Lung (tissue), 12 donors: ENCODE measurements around the gene LRRC8D. TPM values are rescaled to one million over a fixed set of nuclear protein-coding genes. Genes with fewer than 3 reads are reported as not detected.

ENCODE experiments used
- ATAC-seq: fragments of 200-7000 bp; cut with Tn5 transposase; one replicate; pipeline ENCODE4 v1.9.1; 2020; ENCODE audit warnings: moderate number of reproducible peaks; ENCODE audit not compliant: insufficient read depth, low FRiP score
- DNase-seq, 3 donors: peaks; one replicate each; pipeline ENCODE4 v3.0.0-alpha.2; 2013 to 2017
- H3K27ac ChIP-seq, 2 donors: one replicate each; pipeline ENCODE4 v1.5.1; 2013; ENCODE audit warnings: mild to moderate bottlenecking in 2 of 2, moderate library complexity in 2 of 2, control low read depth in 1 of 2, inconsistent platforms in 1 of 2, low read depth in 1 of 2, low read length in 1 of 2
- H3K27me3 ChIP-seq, 3 donors: one replicate each; pipeline ENCODE4 v1.5.1; 2013; ENCODE audit warnings: low read length in 2 of 3; ENCODE audit not compliant: control insufficient read depth in 3 of 3, insufficient read depth in 3 of 3
- H3K36me3 ChIP-seq, 4 donors: one replicate each; pipeline ENCODE4 v1.5.1; 2013; ENCODE audit warnings: low read length in 4 of 4, mild to moderate bottlenecking in 1 of 4, moderate library complexity in 1 of 4; ENCODE audit not compliant: control insufficient read depth in 4 of 4, insufficient read depth in 4 of 4
- H3K4me1 ChIP-seq, 5 donors: one replicate each; pipeline ENCODE4 v1.5.1; 2013; ENCODE audit warnings: low read length in 5 of 5, mild to moderate bottlenecking in 2 of 5, moderate library complexity in 1 of 5; ENCODE audit not compliant: control insufficient read depth in 5 of 5, insufficient read depth in 5 of 5
- H3K4me3 ChIP-seq: one replicate; pipeline ENCODE4 v1.5.1; 2013; ENCODE audit warnings: mild to moderate bottlenecking, control low read depth, moderate library complexity
- H3K9ac ChIP-seq, 2 donors: one replicate each; pipeline ENCODE4 v1.5.1; 2013; ENCODE audit warnings: low read length in 2 of 2, control low read depth in 1 of 2; ENCODE audit not compliant: insufficient read depth in 1 of 2
- H3K9me3 ChIP-seq, 4 donors: one replicate each; pipeline ENCODE4 v1.5.1; 2013; ENCODE audit warnings: low read length in 3 of 4, mild to moderate bottlenecking in 1 of 4, moderate library complexity in 1 of 4; ENCODE audit not compliant: control insufficient read depth in 4 of 4, insufficient read depth in 3 of 4
- WGBS, 2 donors: extraction: QIAGEN DNeasy Blood & Tissue Kit; methylation state at CpG; one replicate each; pipeline ENCODE4 v1.1.7; 2013; 5-methylcytosine and 5-hydroxymethylcytosine counted together
- polyA plus RNA-seq, 2 donors: library from polyadenylated mRNA; stranded (reverse); fragments of 200-250 nt; gene quantifications; one replicate each; pipeline ENCODE4 v1.2.1, GENCODE V29; 2013
- total RNA-seq, 2 donors: library from RNA; depleted of rRNA in 1 of 2; stranded (reverse); fragments of >200 nt in 1 of 2; gene quantifications; one replicate each; pipeline ENCODE4 v1.2.1, GENCODE V29; 2014 to 2021
- TF ChIP-seq, protein P1 (sequence below): IDR thresholded peaks from 2 replicates; pipeline ENCODE4 v1.5.1; 2012; ENCODE audit warnings: mild to moderate bottlenecking; ENCODE audit errors: control extremely low read depth, extremely low read depth
- donor health status: control.
- donor health status: control.
- donor health status: Bipolar disorder and iron deficiency.
- donor health status: healthy.
- donor health status: DM: yes; HTN: yes; CAD: no.

Gene LRRC8D
- total and polyA plus RNA-seq, 4 donors = 5.1 to 24.2 (median 11.3) TPM

DNA sequence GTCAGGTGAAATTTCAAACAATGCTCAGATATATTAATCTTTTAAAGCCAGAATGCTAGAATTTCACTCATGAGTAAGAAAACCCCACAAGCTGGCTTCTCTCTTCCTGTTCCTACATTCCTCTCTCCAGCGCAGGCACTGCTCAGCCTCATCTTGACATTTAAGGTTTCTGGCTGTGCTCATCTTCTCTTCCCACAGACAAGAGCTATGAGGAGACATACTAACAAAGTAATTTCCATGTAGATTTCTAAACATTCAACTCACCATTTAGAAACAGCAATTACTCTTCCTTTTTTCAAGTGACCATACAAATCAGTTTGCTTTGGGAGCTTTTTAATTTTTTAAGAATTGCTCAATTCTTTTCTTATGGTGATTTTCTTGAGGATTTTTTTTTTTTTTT, 7.8 kb upstream of the LRRC8D start:
- Histone ChIP-seq H3K36me3 (no peaks in the 10 kb centered on the region), H3K9ac (no peak overlapping the region), H3K9me3 (no peaks in the 10 kb centered on the region), H3K27ac (no peak overlapping the region), H3K27me3 (peaks cover 0 to 4% (median 0%) of the 10 kb centered on the region in 3 donors), H3K4me3 (no peak overlapping the region), H3K4me1 (peaks cover 0 to 2% (median 0%) of the 10 kb centered on the region in 5 donors)
- no peak for ATAC-seq
- TF ChIP-seq, protein P1, sequence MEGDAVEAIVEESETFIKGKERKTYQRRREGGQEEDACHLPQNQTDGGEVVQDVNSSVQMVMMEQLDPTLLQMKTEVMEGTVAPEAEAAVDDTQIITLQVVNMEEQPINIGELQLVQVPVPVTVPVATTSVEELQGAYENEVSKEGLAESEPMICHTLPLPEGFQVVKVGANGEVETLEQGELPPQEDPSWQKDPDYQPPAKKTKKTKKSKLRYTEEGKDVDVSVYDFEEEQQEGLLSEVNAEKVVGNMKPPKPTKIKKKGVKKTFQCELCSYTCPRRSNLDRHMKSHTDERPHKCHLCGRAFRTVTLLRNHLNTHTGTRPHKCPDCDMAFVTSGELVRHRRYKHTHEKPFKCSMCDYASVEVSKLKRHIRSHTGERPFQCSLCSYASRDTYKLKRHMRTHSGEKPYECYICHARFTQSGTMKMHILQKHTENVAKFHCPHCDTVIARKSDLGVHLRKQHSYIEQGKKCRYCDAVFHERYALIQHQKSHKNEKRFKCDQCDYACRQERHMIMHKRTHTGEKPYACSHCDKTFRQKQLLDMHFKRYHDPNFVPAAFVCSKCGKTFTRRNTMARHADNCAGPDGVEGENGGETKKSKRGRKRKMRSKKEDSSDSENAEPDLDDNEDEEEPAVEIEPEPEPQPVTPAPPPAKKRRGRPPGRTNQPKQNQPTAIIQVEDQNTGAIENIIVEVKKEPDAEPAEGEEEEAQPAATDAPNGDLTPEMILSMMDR = no peak
- 35 to 65% methylated on average over 1 of the region's 1 CpG for WGBS, 2 donors
- no peak for DNase-seq

GRCh38 chr1:89815040-89815439, 5.8 kb upstream of the LRRC8D start:
- 93 to 96% methylated on average over 1 of the region's 1 CpG for WGBS, 2 donors

DNA sequence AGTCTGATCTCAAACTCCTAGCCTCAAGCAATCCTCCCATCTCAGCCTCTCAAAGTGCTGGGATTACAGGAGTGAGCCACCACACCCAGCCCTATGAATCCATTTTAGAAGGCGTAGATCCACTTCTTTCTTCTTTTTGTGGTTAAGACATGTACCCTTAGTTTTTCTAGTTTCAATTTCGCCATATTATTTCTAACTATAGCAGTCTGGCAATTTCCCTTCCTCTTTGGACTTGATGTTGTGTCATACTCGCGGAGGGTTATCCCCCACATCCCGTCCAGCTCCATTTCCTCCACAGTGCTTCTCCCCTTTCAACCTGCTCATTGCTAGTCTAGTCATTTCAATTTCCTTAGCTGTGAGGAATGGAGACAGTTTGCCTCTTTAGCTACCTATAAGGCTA, 5.2 kb upstream of the LRRC8D start:
- Histone ChIP-seq H3K4me3 (no peak overlapping the region), H3K27me3 (peaks cover 0 to 16% (median 8%) of the 10 kb centered on the region in 3 donors), H3K4me1 (peaks cover 0 to 4% (median 2%) of the 10 kb centered on the region in 5 donors), H3K27ac (no peak overlapping the region), H3K36me3 (no peaks in the 10 kb centered on the region), H3K9ac (no peak overlapping the region), H3K9me3 (no peaks in the 10 kb centered on the region)
- 19 to 67% methylated on average over 5 of the region's 5 CpGs for WGBS, 2 donors
- TF ChIP-seq, protein P1 = no peak
- ATAC-seq (no peak), DNase-seq (no peak)

More at GRCh38 chr1:89815040-89815439, 5.8 kb upstream of the LRRC8D start:
- ATAC-seq (no peak), DNase-seq (no peak)
- Histone ChIP-seq H3K4me3 (no peak overlapping the region), H3K4me1 (peaks cover 0 to 2% (median 0%) of the 10 kb centered on the region in 5 donors), H3K27ac (no peak overlapping the region), H3K9ac (no peak overlapping the region), H3K27me3 (peaks cover 0 to 11% (median 4%) of the 10 kb centered on the region in 3 donors), H3K36me3 (no peaks in the 10 kb centered on the region), H3K9me3 (no peaks in the 10 kb centered on the region)
- TF ChIP-seq, protein P1 = no peak

- H3K27me3 ChIP-seq = peaks cover 0 to 16% (median 8%) of the 10 kb centered on the region in 3 donors
- no peaks in the 10 kb centered on the region for H3K36me3 ChIP-seq
- no peaks in the 10 kb centered on the region for H3K9me3 ChIP-seq
- 63 to 83% methylated on average over 2 of the region's 2 CpGs for WGBS, 2 donors
- ATAC-seq (no peak), DNase-seq (no peak)
- no peak overlapping the region for H3K4me3 ChIP-seq
- TF ChIP-seq, protein P1 = no peak
- peaks cover 0 to 4% (median 2%) of the 10 kb centered on the region in 5 donors for H3K4me1 ChIP-seq
- H3K9ac ChIP-seq = no peak overlapping the region
- H3K27ac ChIP-seq = no peak overlapping the region
Observed at GRCh38 chr1:89816366-89816765, 4.5 kb upstream of the LRRC8D start.
